ENCODE results near the gene RNU5B-1. TPM values are rescaled to one million over a fixed set of nuclear protein-coding genes. Genes with fewer than 3 reads are reported as not detected.

Gene RNU5B-1
- total and polyA plus RNA-seq, 3 donors from 2014 or later, result not detected

- Histone ChIP-seq H3K36me3 (ENCODE audit: low read depth, missing control alignments) (no peaks in the 10 kb centered on the region), H3K4me3 (peak overlapping the region; percentile 13 to 51), H3K9me3 (no peaks in the 10 kb centered on the region), H3K27me3 (no peaks in the 10 kb centered on the region), H3K4me1 (peaks cover 24% of the 10 kb centered on the region), H3K27ac (no peak overlapping the region)
- TF ChIP-seq CTCF (IDR thresholded peaks at IDR 0.05) (no peak), POLR2A (IDR thresholded peaks at IDR 0.05) (no peak)
- DNase-seq, result peak; percentile 43
- 42 to 81% methylated on average over 4 to 36 of the region's 36 CpGs for WGBS, 2 donors
- intact Hi-C loops (cut with DNase I; ENCODE audit: low total_unique reads), result no loop called here
These were observed 3.5 kb upstream of the RNU5B-1 start for GRCh38 chr15:65300924-65301441.

DNA sequence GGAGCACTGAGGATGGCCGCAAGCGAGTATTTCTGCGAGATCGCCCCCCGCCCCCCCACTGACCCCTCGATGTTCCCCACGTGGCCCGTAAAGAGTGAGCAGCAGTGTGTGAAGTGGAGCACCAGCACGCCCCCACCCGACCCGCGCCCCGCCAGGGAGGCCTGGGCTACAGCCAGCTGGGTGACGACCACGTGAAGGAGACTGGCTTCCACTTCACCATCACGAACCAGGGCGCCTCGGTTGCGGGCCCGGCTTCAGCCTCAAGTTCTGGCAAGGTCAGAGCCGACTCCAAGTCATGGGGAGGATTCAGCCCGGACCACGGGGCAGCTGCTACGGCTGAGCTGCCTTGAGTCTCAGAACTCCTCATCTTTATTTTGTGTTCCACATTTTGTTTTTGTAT is 2.4 kb upstream of the RNU5B-1 start:
- WGBS, 2 donors, result 46 to 59% methylated on average over 12 to 24 of the region's 24 CpGs
- H3K4me1 ChIP-seq, result peaks cover 19% of the 10 kb centered on the region
- peak overlapping the region in 1 of 2 donors; percentile 51 for H3K4me3 ChIP-seq
- H3K27me3 ChIP-seq, result no peaks in the 10 kb centered on the region
- no peaks in the 10 kb centered on the region for H3K9me3 ChIP-seq
- H3K36me3 ChIP-seq (ENCODE audit: low read depth, missing control alignments), result no peaks in the 10 kb centered on the region
- no peak for TF ChIP-seq CTCF (IDR thresholded peaks at IDR 0.05)
- TF ChIP-seq POLR2A (IDR thresholded peaks at IDR 0.05), result no peak
- intact Hi-C loops (cut with DNase I; ENCODE audit: low total_unique reads), result no loop called here
- DNase-seq, result no peak
- no peak overlapping the region for H3K27ac ChIP-seq

- peak; percentile 61 for DNase-seq
- peak overlapping the region; percentile 84 for H3K27ac ChIP-seq
- H3K4me3 ChIP-seq, result peak overlapping the region; percentile 60 to 67
- intact Hi-C loops (cut with DNase I; ENCODE audit: low total_unique reads), result no loop called here
- no peaks in the 10 kb centered on the region for H3K36me3 ChIP-seq (ENCODE audit: low read depth, missing control alignments)
- H3K9me3 ChIP-seq, result no peaks in the 10 kb centered on the region
- no peaks in the 10 kb centered on the region for H3K27me3 ChIP-seq
- TF ChIP-seq CTCF (IDR thresholded peaks at IDR 0.05), result no peak
- TF ChIP-seq POLR2A (IDR thresholded peaks at IDR 0.05), result no peak
- H3K4me1 ChIP-seq, result peaks cover 16% of the 10 kb centered on the region
- 1% methylated on average over 24 of the region's 24 CpGs for WGBS, 2 donors
These were observed 643 bp upstream of the RNU5B-1 start for GRCh38 chr15:65303687-65304380.

DNA sequence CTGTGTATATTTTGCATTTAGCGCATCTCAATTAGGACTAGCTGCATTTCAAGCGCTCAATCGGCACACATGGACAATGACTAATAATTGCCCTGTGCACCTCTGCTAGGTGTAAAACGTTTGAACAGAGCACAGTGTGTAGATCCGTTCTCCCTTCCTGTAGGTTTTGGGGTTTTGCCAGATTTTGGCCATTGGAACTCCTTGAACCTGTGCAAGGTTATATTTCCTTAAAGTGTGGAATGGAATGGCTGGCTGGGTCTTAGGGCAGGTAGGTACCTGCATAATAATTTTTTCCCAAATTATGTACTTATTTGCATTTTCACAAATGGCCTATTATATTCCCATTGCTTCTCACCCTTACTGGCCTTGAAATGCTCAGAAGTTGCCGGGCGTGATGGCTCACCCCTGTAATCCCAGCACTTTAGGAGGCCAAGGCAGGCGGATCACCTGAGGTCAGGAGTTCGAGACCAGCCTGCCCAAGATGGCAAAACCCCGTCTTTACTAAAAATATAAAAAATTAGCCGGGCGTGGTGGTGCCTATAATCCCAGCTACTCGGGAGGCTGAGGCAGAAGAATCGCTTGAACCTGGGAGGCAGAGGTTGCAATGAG is 777 bp downstream of the RNU5B-1 start:
- Histone ChIP-seq H3K4me1 (peaks cover 16% of the 10 kb centered on the region), H3K9me3 (no peaks in the 10 kb centered on the region), H3K36me3 (ENCODE audit: low read depth, missing control alignments) (no peaks in the 10 kb centered on the region), H3K27me3 (no peaks in the 10 kb centered on the region), H3K4me3 (peak overlapping the region in 1 of 2 donors; percentile 67), H3K27ac (peak overlapping the region; percentile 84)
- no peak for TF ChIP-seq POLR2A (IDR thresholded peaks at IDR 0.05)
- DNase-seq, result no peak
- 45 to 46% methylated on average over 14 of the region's 14 CpGs for WGBS, 2 donors
- intact Hi-C loops (cut with DNase I; ENCODE audit: low total_unique reads), result no loop called here

DNA sequence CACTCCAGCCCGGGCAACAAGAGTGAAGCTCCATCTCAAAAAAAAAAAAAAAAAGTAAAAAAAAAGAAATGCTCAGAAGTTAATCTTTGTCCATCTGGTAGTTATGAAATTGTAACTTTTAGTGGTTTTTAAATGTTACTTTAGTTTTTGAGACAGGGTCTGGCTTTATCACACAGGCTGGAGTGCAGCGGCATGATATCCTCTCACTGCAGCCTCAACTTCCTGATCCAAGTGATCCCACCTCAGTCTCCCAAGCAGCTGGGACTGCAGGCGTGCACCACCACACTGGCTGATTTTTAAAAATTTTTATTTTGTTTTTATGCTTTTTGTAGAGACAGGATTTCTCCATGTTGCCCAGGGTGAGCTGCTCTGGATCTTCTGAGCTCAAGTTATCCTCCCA is 1.3 kb downstream of the RNU5B-1 start:
- intact Hi-C loops (cut with DNase I; ENCODE audit: low total_unique reads), result no loop called here
- no peak for TF ChIP-seq POLR2A (IDR thresholded peaks at IDR 0.05)
- no peak for TF ChIP-seq CTCF (IDR thresholded peaks at IDR 0.05)
- no peaks in the 10 kb centered on the region for H3K9me3 ChIP-seq
- no peak overlapping the region for H3K27ac ChIP-seq
- H3K4me1 ChIP-seq, result peaks cover 16% of the 10 kb centered on the region
- H3K27me3 ChIP-seq, result no peaks in the 10 kb centered on the region
- no peaks in the 10 kb centered on the region for H3K36me3 ChIP-seq (ENCODE audit: low read depth, missing control alignments)
- no peak for DNase-seq
- H3K4me3 ChIP-seq, result no peak overlapping the region
- 57 to 67% methylated on average over 3 of the region's 3 CpGs for WGBS, 2 donors

Measured in testis (tissue), 3 donors.